Neutrophil (primary cell): ENCODE measurements around the gene THSD4.

Experiments used
- H3K27ac ChIP-seq: fragments of 200-600 bp; sonication (generic); 2 replicates; pipeline ENCODE4 v1.5.1; 2016; ENCODE audit warnings: mild to moderate bottlenecking, moderate library complexity
- H3K27me3 ChIP-seq: fragments of 200-600 bp; sonication (generic); 2 replicates; pipeline ENCODE4 v1.6.0; 2016; ENCODE audit warnings: mild to moderate bottlenecking
- H3K36me3 ChIP-seq: fragments of 200-600 bp; sonication (generic); 2 replicates; pipeline ENCODE4 v1.5.1; 2017
- H3K4me1 ChIP-seq, 2 experiments: fragments of 200-600 bp in 1 of 2; sonication (generic) in 1 of 2; 1 replicate in 1 of 2; 2 replicates in 1 of 2; pipeline versions ENCODE4 v1.5.1 to v1.6.1; 2013 to 2016; ENCODE audit warnings: low read depth in 1 of 2, low read length in 1 of 2, mild to moderate bottlenecking in 1 of 2, moderate library complexity in 1 of 2; ENCODE audit not compliant: control insufficient read depth in 1 of 2, insufficient read depth in 1 of 2
- H3K4me3 ChIP-seq, 2 experiments: fragments of 200-600 bp in 1 of 2; sonication (generic) in 1 of 2; 1 replicate in 1 of 2; 2 replicates in 1 of 2; pipeline ENCODE4 v1.5.1; 2013 to 2016; ENCODE audit warnings: low read depth in 1 of 2, low read length in 1 of 2, mild to moderate bottlenecking in 1 of 2, moderate library complexity in 1 of 2
- H3K9me3 ChIP-seq: fragments of 200-600 bp; sonication (generic); 2 replicates; pipeline ENCODE4 v1.5.1; 2016
- TF ChIP-seq, protein P1 (sequence below): fragments of 200-600 bp; sonication (generic); IDR thresholded peaks from 2 replicates; pipeline ENCODE4 v1.5.1; 2016; ENCODE audit warnings: antibody characterized with exemption

Gene THSD4

DNA sequence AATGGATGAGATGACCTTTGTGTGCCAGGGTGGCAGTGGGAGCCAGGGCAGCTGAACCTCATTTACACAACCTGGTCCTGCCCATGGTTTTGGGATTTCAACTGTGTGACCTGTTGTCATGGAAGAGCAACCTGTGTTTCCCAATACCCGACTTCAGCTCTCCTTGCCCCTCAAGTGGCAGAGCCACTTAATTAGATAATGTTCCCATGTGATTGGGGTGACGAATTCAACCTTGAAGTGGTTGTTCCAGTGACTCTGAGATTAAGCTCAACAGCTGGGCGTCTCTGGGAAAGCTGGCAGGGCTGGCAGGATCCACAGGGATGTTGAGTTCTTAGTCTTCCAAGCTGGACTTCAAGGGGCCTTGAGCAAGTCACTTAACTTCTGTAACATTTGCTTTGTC is 71.0 kb downstream of the THSD4 start:
- TF ChIP-seq, protein P1, sequence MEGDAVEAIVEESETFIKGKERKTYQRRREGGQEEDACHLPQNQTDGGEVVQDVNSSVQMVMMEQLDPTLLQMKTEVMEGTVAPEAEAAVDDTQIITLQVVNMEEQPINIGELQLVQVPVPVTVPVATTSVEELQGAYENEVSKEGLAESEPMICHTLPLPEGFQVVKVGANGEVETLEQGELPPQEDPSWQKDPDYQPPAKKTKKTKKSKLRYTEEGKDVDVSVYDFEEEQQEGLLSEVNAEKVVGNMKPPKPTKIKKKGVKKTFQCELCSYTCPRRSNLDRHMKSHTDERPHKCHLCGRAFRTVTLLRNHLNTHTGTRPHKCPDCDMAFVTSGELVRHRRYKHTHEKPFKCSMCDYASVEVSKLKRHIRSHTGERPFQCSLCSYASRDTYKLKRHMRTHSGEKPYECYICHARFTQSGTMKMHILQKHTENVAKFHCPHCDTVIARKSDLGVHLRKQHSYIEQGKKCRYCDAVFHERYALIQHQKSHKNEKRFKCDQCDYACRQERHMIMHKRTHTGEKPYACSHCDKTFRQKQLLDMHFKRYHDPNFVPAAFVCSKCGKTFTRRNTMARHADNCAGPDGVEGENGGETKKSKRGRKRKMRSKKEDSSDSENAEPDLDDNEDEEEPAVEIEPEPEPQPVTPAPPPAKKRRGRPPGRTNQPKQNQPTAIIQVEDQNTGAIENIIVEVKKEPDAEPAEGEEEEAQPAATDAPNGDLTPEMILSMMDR, result no peak
- no peaks in the 10 kb centered on the region for H3K36me3 ChIP-seq

DNA sequence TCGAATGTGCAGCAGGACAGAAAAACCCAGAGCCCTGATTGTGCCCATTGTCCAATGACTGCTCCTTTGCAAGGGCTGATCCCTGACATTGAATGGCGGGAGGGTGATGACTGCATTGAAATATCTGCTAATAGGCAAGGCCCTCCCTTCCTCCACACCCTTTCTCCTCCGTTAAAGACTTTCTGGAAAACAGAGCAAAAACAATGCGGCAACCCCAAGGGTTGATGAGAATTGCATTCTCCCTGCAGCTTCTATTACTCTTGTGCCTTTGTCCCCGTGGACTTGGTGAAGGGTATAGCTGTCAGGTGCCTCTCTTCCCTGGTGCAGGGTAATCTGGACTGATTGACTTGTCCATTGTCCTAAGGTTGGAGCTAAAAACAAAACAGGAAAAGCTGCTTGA is 71.8 kb downstream of the THSD4 start:
- Histone ChIP-seq H3K27ac (no peak overlapping the region), H3K4me3 (no peak overlapping the region), H3K27me3 (no peaks in the 10 kb centered on the region), H3K9me3 (no peaks in the 10 kb centered on the region), H3K4me1 (no peaks in the 10 kb centered on the region), H3K36me3 (no peaks in the 10 kb centered on the region)
- TF ChIP-seq, protein P1, result no peak

More for the DNA sequence above, 71.0 kb downstream of the THSD4 start:
- Histone ChIP-seq H3K9me3 (no peaks in the 10 kb centered on the region), H3K27ac (no peak overlapping the region), H3K27me3 (no peaks in the 10 kb centered on the region), H3K4me3 (no peak overlapping the region), H3K4me1 (no peaks in the 10 kb centered on the region)

- no peak overlapping the region for H3K4me3 ChIP-seq
- no peaks in the 10 kb centered on the region for H3K9me3 ChIP-seq
- no peaks in the 10 kb centered on the region for H3K27me3 ChIP-seq
- H3K27ac ChIP-seq, result no peak overlapping the region
- TF ChIP-seq, protein P1, result no peak
- no peaks in the 10 kb centered on the region for H3K4me1 ChIP-seq
- H3K36me3 ChIP-seq, result no peaks in the 10 kb centered on the region
Observed at GRCh38 chr15:71187526-71187925, 72.3 kb downstream of the THSD4 start.

GRCh38 chr15:71189718-71190117 is 74.4 kb downstream of the THSD4 start:
- Histone ChIP-seq H3K4me1 (no peaks in the 10 kb centered on the region), H3K9me3 (no peaks in the 10 kb centered on the region), H3K27me3 (no peaks in the 10 kb centered on the region), H3K27ac (no peak overlapping the region), H3K36me3 (no peaks in the 10 kb centered on the region), H3K4me3 (no peak overlapping the region)
- TF ChIP-seq, protein P1, result no peak

DNA sequence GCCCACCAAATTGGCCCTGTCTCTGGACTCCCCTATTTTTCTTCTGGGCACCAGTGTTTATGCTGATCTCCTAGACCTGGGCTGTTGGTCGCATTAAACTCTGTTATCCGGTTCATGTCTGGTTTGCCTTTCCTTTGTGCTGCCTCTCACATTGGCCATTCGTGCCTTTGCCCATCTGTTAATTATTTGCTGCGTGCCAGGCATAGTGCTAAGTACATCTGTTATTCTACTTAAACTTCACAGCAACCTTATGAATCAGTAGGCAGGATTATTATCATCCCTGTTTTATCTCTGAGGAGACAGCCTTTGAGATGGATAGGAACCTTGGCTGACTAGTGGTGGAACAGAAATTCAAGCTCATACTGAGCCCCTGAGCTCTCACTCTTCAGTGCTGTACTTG is 76.0 kb downstream of the THSD4 start:
- no peak overlapping the region for H3K27ac ChIP-seq
- TF ChIP-seq, protein P1, result no peak
- H3K9me3 ChIP-seq, result no peaks in the 10 kb centered on the region
- no peaks in the 10 kb centered on the region for H3K36me3 ChIP-seq
- H3K27me3 ChIP-seq, result no peaks in the 10 kb centered on the region
- no peak overlapping the region for H3K4me3 ChIP-seq
- H3K4me1 ChIP-seq, result no peaks in the 10 kb centered on the region

DNA sequence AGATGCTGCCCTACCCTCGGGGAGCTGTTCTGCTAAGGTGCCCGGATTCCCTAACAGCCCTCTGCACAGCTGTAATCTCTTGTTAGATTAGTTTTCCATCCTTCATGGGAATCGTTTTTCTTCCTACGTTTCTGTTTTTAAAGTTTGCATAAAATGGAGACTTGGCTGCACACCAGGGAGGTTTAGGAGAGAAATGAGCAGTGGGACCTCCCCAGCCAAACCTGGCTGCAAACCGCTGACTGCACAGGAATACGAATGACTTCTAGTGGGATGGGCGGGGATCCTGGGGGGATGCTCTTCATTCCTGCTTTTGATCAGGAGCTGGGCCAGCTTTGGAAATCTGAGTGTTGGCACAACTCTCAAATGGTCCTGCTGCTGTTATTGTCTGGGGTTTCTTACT is 77.5 kb downstream of the THSD4 start:
- Histone ChIP-seq H3K4me3 (no peak overlapping the region), H3K4me1 (no peaks in the 10 kb centered on the region), H3K36me3 (no peaks in the 10 kb centered on the region), H3K27me3 (no peaks in the 10 kb centered on the region), H3K27ac (no peak overlapping the region), H3K9me3 (no peaks in the 10 kb centered on the region)
- TF ChIP-seq, protein P1, result no peak
